ENCODE measurements around the gene TTYH3. TPM values are rescaled to one million over a fixed set of nuclear protein-coding genes. Genes with fewer than 3 reads are reported as not detected.
"Not testable (repeated sequence)": the region's sequence is repeated elsewhere in the genome, so short reads cannot be mapped to it uniquely, and the experiment has no call there.

The TTYH3 gene
- total and polyA plus RNA-seq, 2 of the 13 experiments (the other 11 are each of a cell fraction or from before 2014, with no cell fraction given): 26.3 to 50.0 TPM

- TF ChIP-seq ZNF547 (CRISPR knock-in tag; IDR thresholded peaks at IDR 0.05) (0 out of 2 replicates have a peak, but pooled peaks have one; percentile 14), PITX1 (CRISPR knock-in tag; IDR thresholded peaks at IDR 0.05) (peak; percentile 60; the same call in 1 of the 2 replicates), ZNF781 (CRISPR knock-in tag; IDR thresholded peaks at IDR 0.05; ENCODE audit: borderline replicate concordance, not compliant biosample characterization) (peak; percentile 43), CEBPB (IDR thresholded peaks at IDR 0.05; ENCODE audit: borderline replicate concordance, low read depth, low read length) (peak; percentile 38; the same call in 1 of the 2 replicates), POLR2G (IDR thresholded peaks at IDR 0.05; ENCODE audit: low read depth, low read length) (peak; percentile 56), THAP11 (CRISPR knock-in tag; IDR thresholded peaks at IDR 0.05) (peak; percentile 9; the same call in 1 of the 2 replicates), ZNF335 (CRISPR knock-in tag; IDR thresholded peaks at IDR 0.05) (peak; percentile 43; the same call in 1 of the 2 replicates), ATF4 (CRISPR knock-in tag; IDR thresholded peaks at IDR 0.05) (peak in 1 of 2 experiments; percentile 99; a peak in 2 of 4 replicates)
These were observed 61.8 kb downstream of the TTYH3 start (continued) for GRCh38 chr7:2693420-2694121.

DNA sequence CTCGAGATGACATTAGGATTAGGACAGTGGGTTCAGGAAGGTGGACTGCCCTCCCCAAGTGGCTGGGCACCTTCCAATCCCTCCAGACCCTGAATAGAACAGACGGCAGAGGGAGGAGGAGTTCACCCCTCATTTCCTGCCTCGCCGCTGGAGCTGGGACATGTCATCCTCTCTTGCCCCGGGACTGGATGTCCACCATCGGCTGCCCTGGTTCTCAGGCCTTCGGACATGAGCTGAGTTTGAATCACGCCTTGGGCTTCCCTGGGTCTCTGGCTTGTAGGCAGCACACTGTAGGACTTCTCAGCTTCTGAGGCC, 62.3 kb downstream of the TTYH3 start:
- ATAC-seq (peak; percentile 43), FAIRE-seq (peak; percentile 56)
- Histone ChIP-seq H3K4me2 (ENCODE audit: low read depth, low read length) (peak overlapping the region; percentile 85), H3K4me3 (replicated peaks in 1 of 3; ENCODE audit: insufficient read depth in 1 of 3, low read depth in 2 of 3, low read length in 3 of 3) (peak overlapping the region; percentile 32 to 58 (median 49); a peak in 5 of 6 replicates), H3K4me1 (ENCODE audit: insufficient read depth, low read length) (peaks cover 40% of the 10 kb centered on the region), H3K9ac (ENCODE audit: insufficient read depth, low read depth, low read length) (peak overlapping the region; percentile 38; the same call in 1 of the 2 replicates), H2AFZ (ENCODE audit: low read length) (peak overlapping the region; percentile 42), H3K27me3 (ENCODE audit: control insufficient read depth in 1 of 2, insufficient read depth in 2 of 2, low read length in 2 of 2) (peaks cover 12 to 52% of the 10 kb centered on the region in 2 experiments)
- H3K36me3 ChIP-seq (replicated peaks in 1 of 2; ENCODE audit: control insufficient read depth in 1 of 2, insufficient read depth in 2 of 2, low read length in 2 of 2); intact Hi-C loops (cut with micrococcal nuclease; ENCODE audit: unreplicated experiment); DNase-seq (ENCODE audit: low spot score); BruUV-seq (replicated peaks); H3K9me3 ChIP-seq (ENCODE audit: low read length); in situ Hi-C loops (cut with HindIII; ENCODE audit: extremely low pct_ligation_motif_present, low pct_unique_long_range_greater_than_20kb); POLR2A ChIA-PET; H4K20me1 ChIP-seq (ENCODE audit: insufficient read depth, low read length); CTCF ChIA-PET (ENCODE audit: low intra/inter-chr PET ratio, low total read pairs); H3K27ac ChIP-seq (ENCODE audit: extremely low read length, insufficient read depth, low read length); H3K79me2 ChIP-seq (ENCODE audit: insufficient read depth, low read length): not testable (repeated sequence)
- WGBS (ENCODE audit: low lambda C conversion rate): 4% methylated on average over 5 of the region's 8 CpGs
- TF ChIP-seq REPIN1 (CRISPR knock-in tag; IDR thresholded peaks at IDR 0.05; ENCODE audit: borderline replicate concordance, low read depth) (peak; percentile 46; the same call in 1 of the 2 replicates), CEBPG (CRISPR knock-in tag; IDR thresholded peaks at IDR 0.05) (peak; percentile 4; the same call in 1 of the 2 replicates), NCOA2 (CRISPR knock-in tag; IDR thresholded peaks at IDR 0.05) (0 out of 2 replicates have a peak, but pooled peaks have one; percentile 4), SMAD3 (CRISPR knock-in tag; IDR thresholded peaks at IDR 0.05) (0 out of 2 replicates have a peak, but pooled peaks have one; percentile 4), ZNF781 (CRISPR knock-in tag; IDR thresholded peaks at IDR 0.05; ENCODE audit: borderline replicate concordance, not compliant biosample characterization) (peak; percentile 7), ATF4 (CRISPR knock-in tag; IDR thresholded peaks at IDR 0.05) (peak in 1 of 2 experiments; percentile 90; a peak in 2 of 4 replicates), CBX5 (CRISPR knock-in tag; IDR thresholded peaks at IDR 0.05; ENCODE audit: borderline replicate concordance) (0 out of 2 replicates have a peak, but pooled peaks have one; percentile 19), FOSL2 (CRISPR knock-in tag; IDR thresholded peaks at IDR 0.05) (0 out of 2 replicates have a peak, but pooled peaks have one; percentile 21), KDM2A (CRISPR knock-in tag; IDR thresholded peaks at IDR 0.05; ENCODE audit: borderline replicate concordance, low read depth) (0 out of 2 replicates have a peak, but pooled peaks have one; percentile 41), SAP130 (CRISPR knock-in tag; IDR thresholded peaks at IDR 0.05; ENCODE audit: low read depth) (0 out of 2 replicates have a peak, but pooled peaks have one; percentile 22)
- TF ChIP-seq, protein P1, sequence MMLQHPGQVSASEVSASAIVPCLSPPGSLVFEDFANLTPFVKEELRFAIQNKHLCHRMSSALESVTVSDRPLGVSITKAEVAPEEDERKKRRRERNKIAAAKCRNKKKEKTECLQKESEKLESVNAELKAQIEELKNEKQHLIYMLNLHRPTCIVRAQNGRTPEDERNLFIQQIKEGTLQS (CRISPR knock-in tag; IDR thresholded peaks at IDR 0.05): 0 out of 2 replicates have a peak, but pooled peaks have one; percentile 2

Data from HepG2 (cell line).